ENCODE results near the gene SLC25A51.

SLC25A51 gene

DNA sequence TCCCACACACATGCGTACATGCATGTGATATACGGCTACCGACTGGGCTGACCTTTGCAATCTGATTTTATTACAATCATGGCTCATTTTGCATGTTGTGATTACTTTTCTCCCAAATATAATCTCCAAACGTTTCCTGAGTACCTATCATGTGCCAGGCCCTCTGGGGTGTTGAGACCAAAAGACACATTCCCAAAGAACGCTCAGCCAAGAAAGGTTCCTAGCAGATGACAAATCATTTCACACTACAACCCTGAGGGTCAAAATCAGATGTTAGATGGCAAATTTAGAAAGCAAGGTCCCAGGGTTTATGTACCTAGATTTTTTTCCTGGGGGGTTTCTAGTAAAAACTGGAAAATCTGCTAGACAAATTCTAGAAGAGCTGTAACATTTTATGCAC, 32.4 kb upstream of the SLC25A51 start:
- DNase-seq = no peak

DNA sequence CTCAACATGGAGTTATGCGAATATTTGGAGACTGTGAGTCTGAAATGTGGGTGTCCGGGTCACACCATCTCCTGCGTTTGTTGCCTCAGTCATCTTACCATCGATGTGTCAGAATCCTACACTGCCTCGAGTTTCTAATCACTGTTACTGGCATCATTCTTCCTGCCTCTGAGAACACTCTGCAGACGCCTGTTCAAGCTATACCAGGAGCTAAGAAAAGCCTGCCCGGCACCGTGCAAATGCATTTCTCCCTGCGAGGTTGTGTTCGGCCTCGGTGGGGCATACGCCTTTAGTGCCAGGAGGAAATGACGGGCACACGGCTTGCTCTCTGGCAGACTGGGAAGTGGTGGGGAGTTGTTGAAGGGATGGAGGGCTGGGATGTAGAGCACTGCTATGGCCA, 31.2 kb upstream of the SLC25A51 start:
- no peak for DNase-seq

DNA sequence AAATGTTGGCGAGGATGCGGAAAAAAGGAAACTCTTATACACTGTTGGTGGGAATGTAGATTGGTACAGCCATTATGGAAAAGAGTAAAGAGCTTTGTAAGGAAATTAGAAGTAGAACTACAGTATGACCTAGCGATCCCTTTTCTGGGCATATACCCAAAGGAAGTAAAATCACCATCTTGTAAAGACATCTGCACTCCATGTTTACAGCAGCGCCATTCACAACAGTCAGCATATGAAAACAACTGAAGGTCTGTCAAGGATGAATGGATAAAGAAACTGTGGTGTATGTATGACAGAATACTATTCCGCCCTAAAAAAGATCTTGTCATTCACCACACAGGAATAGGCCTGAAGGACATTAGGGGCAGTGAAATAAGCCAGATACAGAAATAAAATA, 27.7 kb upstream of the SLC25A51 start:
- DNase-seq = no peak

DNA sequence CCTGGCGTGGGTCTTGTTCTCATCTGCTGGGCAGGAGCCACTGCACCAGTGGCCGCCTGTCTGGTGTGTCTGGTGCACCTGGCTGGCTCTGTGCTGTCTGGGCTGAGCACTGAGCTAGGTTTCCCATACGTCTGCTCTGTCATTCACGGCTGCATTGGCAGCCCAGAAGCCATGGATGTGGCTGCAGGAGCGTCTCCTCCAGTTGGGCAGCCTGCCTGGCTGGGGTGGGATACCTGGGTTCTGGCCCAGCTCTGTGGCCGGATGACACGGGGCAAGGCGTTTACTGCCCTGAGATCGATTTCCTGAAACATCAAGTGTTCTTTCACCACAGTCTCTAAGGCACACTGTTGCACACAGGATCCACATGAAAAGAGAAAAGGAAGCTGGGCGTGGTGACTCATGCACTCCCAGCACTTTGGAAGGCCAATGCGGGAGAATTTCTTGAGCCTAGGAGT, 25.5 kb upstream of the SLC25A51 start:
- no peak for DNase-seq

DNA sequence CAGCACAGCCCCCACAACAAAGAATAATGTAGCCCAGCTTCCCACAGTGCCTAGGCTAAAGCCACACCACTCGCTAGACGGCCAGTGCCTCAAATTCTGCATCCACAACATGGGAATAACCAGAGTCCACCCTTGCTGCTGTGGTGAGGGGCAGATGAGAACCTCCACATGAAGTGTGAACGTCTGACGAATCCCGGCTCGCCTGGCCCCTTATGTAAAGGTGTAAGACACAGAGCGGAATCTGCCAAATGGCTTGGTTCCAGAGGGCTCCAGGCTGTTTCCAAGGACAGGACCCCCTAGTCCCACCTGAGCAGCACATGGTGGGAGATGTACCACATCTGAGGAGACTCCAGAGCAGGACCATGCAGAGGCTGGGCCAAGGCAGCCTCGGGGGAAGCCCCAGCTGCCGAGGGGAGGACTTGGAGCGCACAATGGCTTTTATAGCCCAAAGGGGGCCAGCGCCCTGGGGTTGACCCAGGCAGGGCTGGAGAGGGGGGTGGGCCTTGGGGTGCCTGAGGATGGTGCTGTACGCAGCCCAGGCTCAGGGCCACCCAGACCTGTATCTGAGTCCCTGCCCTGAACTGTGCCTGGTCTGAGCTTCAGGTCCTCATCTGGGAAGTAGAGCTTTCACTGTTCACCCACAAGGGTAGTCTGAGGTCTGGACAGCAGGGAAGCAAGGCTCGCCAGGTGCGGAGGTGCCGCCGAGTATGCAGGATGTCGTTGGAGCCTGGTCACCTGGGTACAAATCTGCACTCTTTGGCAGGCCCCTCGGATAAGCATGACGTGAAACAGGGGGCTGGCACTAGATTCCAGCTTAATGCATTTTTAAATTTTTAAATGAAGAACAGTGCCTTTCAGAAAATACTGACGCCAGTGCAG, 24.9 kb upstream of the SLC25A51 start:
- DNase-seq = no peak

DNA sequence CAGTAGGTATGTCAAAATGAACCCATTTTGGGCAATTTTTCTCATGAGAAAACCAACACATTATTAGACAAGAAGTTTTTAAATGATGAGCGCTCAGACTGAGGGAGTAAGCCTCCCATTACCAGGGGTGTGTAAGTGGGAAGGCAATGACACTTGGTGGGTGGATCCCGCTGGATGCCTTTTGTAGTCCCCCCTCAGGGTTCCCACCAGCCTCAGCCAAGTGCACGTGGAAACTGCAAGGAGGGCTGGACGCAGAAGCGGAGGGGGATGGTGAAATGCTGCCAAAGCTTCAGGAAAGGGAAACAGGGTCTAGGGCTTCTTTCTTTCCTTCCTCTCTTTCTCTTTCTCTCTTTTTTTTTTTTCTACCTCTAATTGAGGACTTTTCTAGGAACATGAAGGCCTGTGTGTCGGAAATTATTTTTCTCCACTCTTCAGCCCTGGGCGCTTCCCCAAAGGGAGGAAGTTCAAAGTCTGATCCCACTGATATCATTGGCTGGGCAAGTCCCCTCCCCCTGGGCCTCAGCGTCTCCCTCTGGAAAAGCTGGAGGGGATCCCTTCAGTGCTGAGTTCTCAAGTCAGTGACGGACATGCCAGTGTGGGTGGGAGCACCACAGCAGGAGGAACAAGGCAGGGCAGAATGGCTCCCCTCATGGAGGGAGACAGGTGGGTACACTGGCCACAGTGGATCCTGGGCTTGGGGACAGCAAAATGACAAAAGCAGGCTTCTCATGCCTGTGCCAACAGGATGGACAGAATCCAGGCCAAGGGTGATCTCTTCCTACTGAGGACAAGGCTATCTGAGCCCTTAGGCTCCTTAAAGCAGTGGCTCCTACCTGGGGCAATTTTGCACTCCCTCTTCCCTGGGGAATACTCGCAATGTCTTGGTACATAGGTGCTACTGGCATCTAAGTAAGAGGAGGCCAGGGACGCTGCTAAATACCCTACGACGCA, 23.9 kb upstream of the SLC25A51 start:
- no peak for DNase-seq

DNA sequence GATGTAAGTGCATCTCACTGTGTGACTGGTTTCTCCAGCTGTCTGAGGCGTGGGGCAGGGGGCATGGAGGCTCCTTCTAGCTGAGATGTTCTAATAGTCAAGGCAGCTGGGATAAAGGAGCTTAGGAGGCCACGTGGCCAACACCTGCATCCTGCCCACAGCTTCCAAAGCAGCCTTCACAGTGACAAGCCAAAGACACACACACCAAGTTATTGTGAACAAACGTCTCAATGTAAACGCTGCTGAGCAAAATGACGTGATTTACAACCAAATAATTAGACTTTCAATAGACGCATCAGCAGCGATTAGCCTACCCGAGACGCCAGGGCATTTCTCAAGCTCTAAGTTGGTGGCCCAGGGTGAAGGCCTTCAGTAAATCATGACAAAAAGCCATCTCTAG, 23.2 kb upstream of the SLC25A51 start:
- DNase-seq = no peak

DNA sequence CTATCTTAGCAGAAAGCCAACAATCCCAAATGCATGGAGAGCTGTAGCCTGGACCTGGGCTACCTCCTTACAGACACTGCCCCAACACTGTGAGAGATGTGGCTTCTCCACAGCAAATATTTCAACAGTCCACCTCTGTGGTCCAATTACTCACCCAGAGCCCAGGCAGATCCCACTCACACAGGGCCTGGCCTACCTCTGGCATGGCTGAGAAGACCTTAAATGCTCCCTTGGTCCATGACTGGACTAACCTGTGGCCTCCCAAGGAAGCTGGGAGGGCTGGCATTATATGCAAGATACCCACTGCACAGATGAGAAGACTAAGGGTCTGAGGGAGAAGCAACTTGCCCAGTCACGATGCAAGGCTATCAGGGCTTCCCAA, 22.8 kb upstream of the SLC25A51 start:
- no peak for DNase-seq

DNA sequence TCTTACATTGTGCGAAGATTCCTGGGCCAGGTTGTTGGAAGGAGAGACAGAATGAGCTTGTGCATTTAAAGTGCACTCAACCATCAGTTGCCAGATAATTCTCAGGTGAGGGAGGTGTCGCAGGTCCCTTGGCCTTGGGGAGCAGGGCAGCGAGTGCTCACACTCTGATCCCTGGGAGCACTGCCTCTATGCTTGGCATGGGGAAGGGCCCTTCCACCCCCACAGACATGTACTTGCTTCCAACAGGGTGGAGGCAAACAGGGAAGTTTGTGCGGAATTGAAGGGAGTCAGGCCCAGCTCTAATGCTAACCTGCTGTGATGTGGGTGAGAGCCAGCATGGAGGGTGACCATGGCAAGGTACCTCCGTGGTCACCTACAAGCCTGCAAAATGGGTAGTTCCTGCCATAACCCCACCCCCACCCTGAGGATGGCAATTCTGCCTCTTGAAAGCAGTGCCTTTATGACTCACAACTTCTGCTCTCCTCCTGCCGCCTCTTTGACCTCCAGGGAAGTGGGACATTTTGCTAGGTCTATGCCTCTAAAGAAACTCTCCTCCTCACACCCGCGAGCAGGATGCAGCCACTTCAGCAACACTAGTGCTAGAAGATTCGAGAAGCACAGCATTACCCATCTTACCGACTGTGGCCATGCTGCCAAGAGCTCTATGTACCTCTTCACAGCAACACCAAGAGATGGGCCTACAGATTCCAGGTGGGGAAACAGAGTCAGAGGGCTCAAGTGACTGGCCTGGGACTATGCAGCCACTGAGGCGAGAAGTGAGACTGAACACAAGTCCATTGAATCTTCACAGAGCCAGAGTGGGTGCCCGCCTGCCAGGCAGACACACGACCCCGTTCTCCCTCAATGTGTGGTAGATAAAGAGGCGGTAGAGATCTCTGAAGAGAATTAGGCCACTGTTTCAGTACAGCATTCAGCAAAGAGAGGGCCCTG, 22.1 kb upstream of the SLC25A51 start:
- DNase-seq = no peak

DNA sequence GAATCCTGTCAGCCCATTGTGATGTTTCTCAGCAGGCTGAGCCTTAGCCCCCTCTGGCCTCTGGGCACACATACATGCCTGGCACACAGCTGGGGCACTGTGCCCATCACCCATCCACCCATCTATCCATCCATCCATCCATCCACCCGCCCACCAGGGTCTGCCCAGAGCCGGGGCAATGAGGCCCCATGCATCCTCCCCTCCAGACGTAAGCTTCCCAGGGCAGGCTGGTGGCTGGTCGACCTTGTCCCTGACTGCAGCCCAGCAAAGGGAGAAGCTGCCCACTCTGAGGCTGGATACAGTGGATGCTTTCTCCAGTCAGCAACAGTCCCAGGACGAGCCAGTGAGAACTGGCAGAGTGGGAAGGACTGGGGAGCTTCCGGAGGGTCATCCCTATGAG, 21.1 kb upstream of the SLC25A51 start:
- no peak for DNase-seq

DNA sequence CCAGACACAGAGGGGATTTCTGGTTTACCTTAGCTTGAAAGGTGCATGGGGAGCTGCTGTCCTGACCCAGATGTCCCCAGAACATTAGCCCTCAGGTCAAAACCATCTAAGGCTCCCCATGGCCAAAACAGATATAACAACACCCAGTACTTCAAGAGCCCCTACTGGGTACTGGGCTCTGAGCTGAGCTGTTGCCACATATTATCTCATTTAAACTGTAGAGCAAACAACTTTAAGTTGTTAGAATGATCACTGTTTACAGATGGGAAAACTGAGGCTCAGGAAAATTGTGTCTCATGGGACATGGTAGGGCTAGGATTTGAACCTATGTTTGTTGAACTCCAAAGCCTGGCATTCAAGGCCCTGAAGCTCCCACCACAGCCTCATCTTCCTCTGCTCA, 20.6 kb upstream of the SLC25A51 start:
- no peak for DNase-seq

DNA sequence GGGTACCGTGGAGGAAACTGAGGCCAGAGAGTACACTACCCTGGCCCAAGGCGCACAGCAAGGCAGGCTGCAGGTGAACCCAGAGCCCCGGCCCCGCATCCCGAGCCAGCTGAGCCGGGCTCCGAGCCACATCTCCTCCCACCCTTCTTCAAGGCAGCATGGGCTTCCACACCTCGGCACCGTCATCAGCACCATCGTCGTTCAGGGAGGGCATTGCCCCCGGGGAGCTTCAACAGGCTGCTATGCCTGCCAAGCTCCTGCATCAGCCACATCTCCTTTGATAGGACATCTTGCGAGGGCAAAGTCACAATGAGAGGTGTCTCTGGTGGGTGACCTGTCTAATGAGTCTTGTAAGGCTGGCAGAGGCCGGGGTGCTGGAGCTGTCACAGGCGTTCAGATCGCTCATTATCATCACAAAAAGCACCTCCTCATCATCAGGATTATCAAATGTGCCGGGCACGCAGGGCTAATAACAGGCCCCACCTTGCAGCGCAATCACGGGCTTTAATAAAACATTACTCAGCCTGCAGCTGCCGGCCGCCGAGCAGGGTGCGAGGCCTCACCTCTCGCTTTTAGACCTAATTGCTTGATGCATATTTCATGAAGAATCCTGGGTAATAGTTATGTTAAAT, 20.0 kb upstream of the SLC25A51 start:
- DNase-seq = no peak

DNA sequence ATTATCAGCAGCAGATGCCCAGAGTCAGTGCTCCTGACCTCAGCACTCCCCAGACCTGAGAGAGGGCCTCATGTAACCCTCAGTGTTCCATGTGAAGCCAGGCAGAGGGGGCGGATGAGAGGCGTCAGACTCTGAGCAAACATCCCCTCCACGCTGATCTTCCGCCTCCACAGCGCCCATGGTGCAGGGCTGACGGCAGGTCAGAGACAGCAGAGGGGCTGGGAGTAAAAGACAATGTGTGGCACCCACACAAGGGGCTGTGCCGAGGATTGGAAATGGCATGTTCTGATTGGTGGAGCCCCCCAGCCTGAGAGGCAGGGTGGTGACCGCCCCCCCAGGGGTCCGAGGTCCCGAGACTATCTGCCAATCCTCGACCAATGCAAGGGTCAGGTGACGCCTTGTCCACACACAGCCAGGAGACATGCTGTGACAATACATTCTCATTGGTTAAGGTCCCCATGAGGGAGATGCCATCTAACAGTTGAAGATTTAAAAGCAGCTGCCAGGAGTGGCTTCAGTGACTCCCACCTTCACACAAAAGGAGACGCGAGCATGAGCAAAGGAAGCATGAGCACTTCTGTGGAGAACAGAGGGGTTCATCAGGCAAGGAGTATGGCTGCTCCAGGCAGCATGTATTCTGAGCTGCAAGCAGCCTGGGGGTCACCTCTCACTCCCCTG, 19.3 kb upstream of the SLC25A51 start:
- no peak for DNase-seq

DNA sequence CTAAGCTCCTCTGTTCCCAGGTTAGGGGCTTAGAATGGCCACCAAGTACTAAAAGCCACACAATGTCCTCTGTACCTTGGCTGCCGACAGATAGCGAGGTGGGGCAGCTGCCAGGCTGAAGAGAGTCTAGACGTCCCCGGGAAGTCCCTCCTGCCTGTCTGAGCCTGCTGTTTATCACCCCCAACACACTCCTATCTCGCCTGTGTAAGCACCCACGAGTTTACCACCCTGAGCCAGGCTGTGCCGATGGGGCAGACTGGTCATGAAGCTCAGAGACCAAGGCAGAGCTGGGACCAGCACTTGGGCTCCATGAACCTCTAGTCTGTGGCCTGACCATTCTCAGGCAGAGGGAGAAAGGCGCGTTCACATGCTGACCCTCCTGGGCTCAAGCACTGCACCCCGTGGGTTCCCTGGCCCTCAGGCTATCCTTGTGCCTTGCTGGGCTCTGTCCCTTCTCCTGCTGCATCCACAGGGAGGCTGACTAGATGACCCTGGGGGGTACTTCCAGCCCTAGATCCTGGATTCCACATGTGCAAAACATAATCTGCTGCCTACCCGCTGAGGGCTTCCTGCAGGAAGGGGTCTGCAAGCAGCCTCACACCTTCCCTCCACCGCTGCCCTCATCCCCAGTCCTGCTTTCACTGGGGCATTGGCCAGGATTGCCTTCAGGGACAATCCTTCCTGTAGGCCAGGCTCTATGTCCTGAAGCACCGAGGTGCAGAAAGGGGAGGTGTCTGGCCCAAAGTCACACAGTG, 18.6 kb upstream of the SLC25A51 start:
- DNase-seq = no peak

DNA sequence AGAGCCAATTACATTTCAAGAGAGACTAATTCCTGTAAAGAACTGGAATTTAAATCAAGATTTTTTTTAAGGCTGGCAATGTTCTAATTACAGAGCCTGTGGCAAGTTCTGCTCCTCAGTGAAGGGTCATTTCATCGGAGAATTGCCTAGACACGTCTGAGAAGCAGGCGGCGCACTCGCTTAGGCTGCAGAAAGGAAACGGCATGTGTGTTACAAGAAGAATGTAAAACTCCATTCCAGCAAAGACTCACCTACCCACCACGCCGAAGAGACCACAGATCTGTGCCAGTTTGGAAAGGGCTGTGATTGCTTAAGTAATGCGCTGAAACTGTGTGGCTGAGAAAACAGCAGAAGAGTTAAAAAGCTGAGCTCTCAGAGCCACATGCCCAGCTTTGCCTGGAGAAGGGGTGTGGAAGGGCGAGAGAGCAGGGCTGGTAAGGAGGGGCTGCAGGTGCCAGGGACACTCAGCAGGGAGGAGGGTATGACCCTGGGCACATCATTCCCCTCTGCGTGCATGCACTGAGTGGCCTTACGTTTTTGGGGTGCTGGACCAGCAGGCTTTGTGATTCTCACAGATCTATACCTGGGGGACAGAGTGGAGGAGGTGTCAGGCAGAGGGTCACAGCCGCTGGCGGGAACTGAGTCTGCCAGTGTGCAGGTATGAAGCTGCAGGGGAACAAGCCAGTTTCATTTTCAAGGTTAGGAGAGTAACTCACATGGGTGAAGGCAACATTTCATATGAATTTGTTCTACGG, 17.8 kb upstream of the SLC25A51 start:
- DNase-seq = no peak

DNA sequence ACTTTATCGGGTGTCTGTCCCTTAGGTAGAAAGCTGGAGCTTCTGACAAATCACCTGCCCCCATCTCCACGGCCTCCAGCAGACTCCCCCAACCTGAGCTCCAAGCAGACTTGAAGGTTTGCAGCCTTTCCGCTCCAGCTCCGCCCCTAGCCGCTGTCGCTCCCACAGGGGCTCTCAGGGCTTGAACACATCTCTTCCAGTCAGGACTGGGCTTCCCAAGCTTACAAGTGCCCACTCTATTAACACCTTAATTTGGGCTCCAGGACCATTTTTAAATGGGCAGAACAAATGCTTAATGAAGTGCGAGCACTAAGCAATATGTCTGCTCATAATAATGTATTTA, 17.2 kb upstream of the SLC25A51 start:
- no peak for DNase-seq

DNA sequence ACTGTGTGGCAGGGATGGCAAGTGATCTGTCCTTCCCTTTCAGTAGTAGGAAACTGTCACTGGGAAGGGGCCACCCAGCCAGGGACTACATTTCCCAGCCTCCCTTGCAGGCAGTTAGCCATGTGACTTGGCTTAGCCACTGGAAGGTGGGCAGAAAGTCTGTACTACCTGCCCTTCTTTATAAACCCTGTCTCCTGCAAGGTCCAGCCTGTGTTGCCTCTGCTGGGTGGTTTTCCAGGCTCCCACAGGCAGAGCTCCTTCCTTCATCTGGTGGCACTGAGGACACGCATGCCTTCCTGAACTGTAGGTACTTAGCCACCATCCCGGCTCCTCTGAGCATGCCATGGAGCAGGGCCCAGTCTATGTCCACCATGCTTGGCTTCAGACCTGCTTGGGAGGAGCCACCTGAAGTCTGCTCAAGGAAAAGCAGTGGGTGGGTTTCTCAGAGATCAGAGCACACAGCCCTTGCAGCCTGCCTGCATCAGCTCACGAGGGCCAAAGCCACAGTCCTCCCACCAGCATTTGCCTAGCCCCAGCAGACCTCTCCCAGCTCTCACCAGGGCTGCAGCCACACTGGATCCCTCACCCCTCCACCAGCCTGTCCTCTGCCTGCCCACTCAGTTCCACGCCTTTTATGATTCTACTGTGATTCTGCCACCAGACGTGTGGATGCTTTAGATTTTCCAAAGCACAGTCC, 16.7 kb upstream of the SLC25A51 start:
- DNase-seq = no peak

DNA sequence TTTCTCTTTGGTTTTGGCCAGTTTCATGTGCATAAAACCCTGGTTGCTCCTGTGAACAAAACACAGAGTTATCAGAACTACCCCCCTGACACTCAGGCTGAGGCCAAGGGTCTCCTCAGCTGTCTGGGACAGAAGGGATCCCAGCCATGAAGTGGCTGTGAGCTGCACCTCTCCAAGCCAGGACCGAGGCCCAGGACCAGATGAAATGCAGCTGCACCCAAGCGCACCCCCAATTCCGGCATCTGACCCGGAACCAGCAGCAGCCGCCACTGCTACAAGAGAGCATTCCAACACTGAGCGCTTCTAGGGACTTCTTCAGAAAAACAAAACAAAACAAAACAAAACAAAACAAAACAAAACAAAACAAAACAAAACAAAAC, 16.0 kb upstream of the SLC25A51 start:
- no peak for DNase-seq

DNA sequence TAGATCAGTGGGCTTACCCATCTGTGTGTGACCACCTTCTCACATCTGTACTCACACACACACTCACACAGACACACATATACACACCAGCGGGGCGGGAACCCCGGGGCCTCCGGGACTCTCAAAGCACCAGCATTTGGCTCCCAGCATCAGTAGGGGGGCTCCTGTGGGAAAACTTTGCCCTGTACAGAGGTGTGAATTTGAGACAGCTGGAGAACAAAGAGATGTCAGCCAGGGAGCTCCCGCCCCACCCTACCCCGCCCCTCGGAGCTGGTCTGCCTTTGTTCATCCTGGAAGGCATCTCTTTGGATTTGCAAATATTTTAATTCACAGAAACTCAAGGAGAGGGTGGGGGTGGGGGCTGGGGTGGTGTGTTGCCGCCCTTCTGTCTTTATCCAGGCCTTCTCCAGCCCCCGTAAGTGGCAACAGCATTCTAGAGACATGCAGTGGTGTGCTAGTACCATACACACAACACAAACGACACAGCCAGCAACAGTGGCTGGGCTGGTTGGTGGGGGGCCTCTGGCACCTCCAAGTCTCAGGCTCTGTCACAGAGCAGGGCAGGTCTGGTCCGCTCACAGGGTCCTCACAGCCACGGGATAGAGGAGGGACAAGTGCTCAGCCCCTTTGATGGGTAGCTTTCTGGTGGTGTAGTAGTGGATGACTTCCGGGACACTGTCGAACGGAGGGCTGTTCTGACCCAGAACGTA, 15.5 kb upstream of the SLC25A51 start:
- no peak for DNase-seq

Data from NCI-H2081 treated with DMSO at 0.1 percent for 48 hours (cell line).